Lower leg skin (tissue), 4 donors: Measurements from ENCODE around the gene CRACR2B. TPM values are rescaled to one million over a fixed set of nuclear protein-coding genes. Genes with fewer than 3 reads are reported as not detected.

Experiments used
- DNase-seq, 2 donors: peaks; one replicate each; pipeline ENCODE4 v3.0.0-alpha.2; 2019; ENCODE audit warnings: low spot score in 2 of 2
- H3K4me3 ChIP-seq: fragments of 200-600 bp; sonication (generic); 2 replicates; pipeline ENCODE4 v1.5.1; 2017; ENCODE audit warnings: mild to moderate bottlenecking, low read depth; ENCODE audit not compliant: poor library complexity, severe bottlenecking
- CTCF ChIP-seq, 3 donors: fragments of 450-650 bp; IDR thresholded peaks; one replicate each; pipeline ENCODE4 v1.5.1; 2016; ENCODE audit warnings: antibody characterized with exemption in 3 of 3, mild to moderate bottlenecking in 3 of 3, moderate library complexity in 2 of 3
- POLR2A ChIP-seq, 2 donors: fragments of 450-650 bp; IDR thresholded peaks; one replicate each; pipeline ENCODE4 v1.6.1; 2016 to 2017; ENCODE audit warnings: antibody characterized with exemption in 2 of 2, mild to moderate bottlenecking in 1 of 2, moderate library complexity in 1 of 2
- WGBS, 2 donors: methylation state at CpG; one replicate each; pipeline ENCODE4 v1.1.5; 2018; 5-methylcytosine and 5-hydroxymethylcytosine counted together
- intact Hi-C: fragments of 100-400 bp; cut with DNase I; formaldehyde crosslinking; loops from one replicate; pipeline ENCODE4 v1.15.0; 2023; ENCODE audit warnings: low total_unique reads
- total RNA-seq, 4 donors: library from RNA; depleted of rRNA; stranded (reverse); fragments of >200 nt; gene quantifications; one replicate each; pipeline ENCODE4 v1.1.0, GENCODE V29; 2016

Gene CRACR2B
- total RNA-seq, 4 donors from 2014 or later, result 14.5 to 47.9 (median 32.3) TPM

GRCh38 chr11:861105-861479 is 33.4 kb downstream of the CRACR2B start:
- intact Hi-C loops, result no loop called here
- no peak for DNase-seq
- 89 to 93% methylated on average over 14 of the region's 14 CpGs for WGBS, 2 donors
- TF ChIP-seq POLR2A (IDR thresholded peaks at IDR 0.05), result no peak
- no peak for TF ChIP-seq CTCF (IDR thresholded peaks at IDR 0.05)
- H3K4me3 ChIP-seq, result no peak overlapping the region

DNA sequence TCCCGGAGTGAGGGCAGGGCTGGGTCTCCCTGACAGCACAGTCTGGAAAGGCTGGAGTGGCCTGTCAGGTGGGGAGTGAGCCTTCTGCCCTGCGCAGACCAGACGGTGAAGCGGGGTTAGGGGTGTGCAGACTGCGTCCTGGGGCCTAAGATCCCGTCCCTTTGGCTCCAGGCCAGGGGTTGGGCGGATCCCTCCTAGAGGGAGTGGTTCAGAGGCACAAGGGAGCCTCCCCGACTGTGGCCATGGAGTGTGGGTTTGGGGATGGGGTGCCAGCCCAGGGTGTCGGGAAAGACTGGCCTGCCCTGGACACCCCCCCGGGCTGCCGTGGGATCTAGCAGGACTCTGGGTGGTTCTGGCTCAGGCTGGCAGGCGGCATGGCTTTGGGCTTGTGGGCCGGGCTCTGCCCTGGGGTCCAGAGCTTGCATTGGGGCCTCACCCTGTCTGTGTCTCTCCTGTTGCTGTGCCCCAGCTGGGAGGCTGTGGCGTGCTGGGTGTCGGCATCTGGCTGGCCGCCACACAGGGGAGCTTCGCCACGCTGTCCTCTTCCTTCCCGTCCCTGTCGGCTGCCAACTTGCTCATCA is 34.5 kb downstream of the CRACR2B start:
- intact Hi-C loops, result no loop called here
- 40 to 64% methylated on average over 8 to 20 of the region's 20 CpGs for WGBS, 2 donors
- H3K4me3 ChIP-seq, result no peak overlapping the region
- no peak for DNase-seq
- TF ChIP-seq CTCF (IDR thresholded peaks at IDR 0.05), result no peak
- TF ChIP-seq POLR2A (IDR thresholded peaks at IDR 0.05), result no peak

DNA sequence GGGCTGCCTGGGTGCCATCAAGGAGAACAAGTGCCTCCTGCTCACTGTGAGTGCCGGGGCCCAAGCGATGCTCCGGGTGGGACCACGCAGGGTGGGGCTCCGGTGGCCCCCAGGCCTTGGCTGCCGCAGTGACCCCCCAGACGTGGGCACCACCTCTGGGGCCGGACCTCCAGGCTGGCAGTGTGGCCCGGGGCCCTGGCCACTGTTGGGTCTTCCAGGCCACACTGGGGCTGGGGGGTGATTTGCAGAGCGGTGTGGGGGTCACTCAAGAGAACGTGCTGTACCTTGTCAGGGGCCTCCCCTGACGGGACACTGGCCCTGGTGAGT is 34.9 kb downstream of the CRACR2B start:
- intact Hi-C loops, result no loop called here
- TF ChIP-seq POLR2A (IDR thresholded peaks at IDR 0.05) (no peak), CTCF (IDR thresholded peaks at IDR 0.05) (no peak)
- H3K4me3 ChIP-seq, result no peak overlapping the region
- 77% methylated on average over 6 of the region's 12 CpGs; no CpG with 5 or more reads in 1 of the 2 donors for WGBS, 2 donors
- no peak for DNase-seq

- no peak overlapping the region for H3K4me3 ChIP-seq
- TF ChIP-seq POLR2A (IDR thresholded peaks at IDR 0.05), result no peak
- TF ChIP-seq CTCF (IDR thresholded peaks at IDR 0.05), result no peak
- DNase-seq, result no peak
- intact Hi-C loops, result no loop called here
- WGBS, 2 donors, result 91% methylated on average over 21 to 24 of the region's 24 CpGs
These were observed 35.5 kb downstream of the CRACR2B start for GRCh38 chr11:863023-863909.

- TF ChIP-seq CTCF (IDR thresholded peaks at IDR 0.05) (no peak), POLR2A (IDR thresholded peaks at IDR 0.05) (no peak)
- no peak for DNase-seq
- H3K4me3 ChIP-seq, result no peak overlapping the region
- 92% methylated on average over 22 to 31 of the region's 31 CpGs for WGBS, 2 donors
- intact Hi-C loops, result no loop called here
These were observed 36.5 kb downstream of the CRACR2B start for GRCh38 chr11:863910-864827.
